ENCODE measurements around the gene GRB14. TPM values are rescaled to one million over a fixed set of nuclear protein-coding genes. Genes with fewer than 3 reads are reported as not detected.

Gene GRB14
- total and polyA plus RNA-seq, 2 experiments from 2014 or later = 7.8 to 12.9 TPM

GRCh38 chr2:164622338-164623106 lies 1.2 kb upstream of the GRB14 start:
- peaks cover 4% of the 10 kb centered on the region for H3K4me1 ChIP-seq (ENCODE audit: low read depth)
- H3K4me3 ChIP-seq = no peak overlapping the region
- H3K27ac ChIP-seq = no peak overlapping the region
- no peaks in the 10 kb centered on the region for H3K9me3 ChIP-seq (ENCODE audit: low read depth)
- H3K36me3 ChIP-seq = no peaks in the 10 kb centered on the region
- no peaks in the 10 kb centered on the region for H3K27me3 ChIP-seq
- TF ChIP-seq CTCF (IDR thresholded peaks at IDR 0.05; ENCODE audit: low read depth, low read length) = no peak
- no peak for DNase-seq (ENCODE audit: low read depth in 1 of 2, low spot score in 1 of 2)

- Histone ChIP-seq H3K9me3 (ENCODE audit: low read depth) (no peaks in the 10 kb centered on the region), H3K27ac (no peak overlapping the region), H3K4me3 (peak overlapping the region; percentile 89), H3K27me3 (no peaks in the 10 kb centered on the region), H3K4me1 (ENCODE audit: low read depth) (peaks cover 4% of the 10 kb centered on the region), H3K36me3 (no peaks in the 10 kb centered on the region)
- TF ChIP-seq CTCF (IDR thresholded peaks at IDR 0.05; ENCODE audit: low read depth, low read length) = no peak
- no peak for DNase-seq (ENCODE audit: low read depth in 1 of 2, low spot score in 1 of 2)
These were observed 453 bp upstream of the GRB14 start for GRCh38 chr2:164621764-164622105.

GRCh38 chr2:164620457-164620856 lies 825 bp downstream of the GRB14 start:
- no peaks in the 10 kb centered on the region for H3K9me3 ChIP-seq (ENCODE audit: low read depth)
- no peaks in the 10 kb centered on the region for H3K36me3 ChIP-seq
- TF ChIP-seq CTCF (IDR thresholded peaks at IDR 0.05; ENCODE audit: low read depth, low read length) = no peak
- H3K27ac ChIP-seq = no peak overlapping the region
- H3K4me1 ChIP-seq (ENCODE audit: low read depth) = peaks cover 4% of the 10 kb centered on the region
- no peaks in the 10 kb centered on the region for H3K27me3 ChIP-seq
- H3K4me3 ChIP-seq = peak overlapping the region; percentile 89
- DNase-seq (ENCODE audit: low read depth in 1 of 2, low spot score in 1 of 2) = peak; percentile 9 to 24

GRCh38 chr2:164617466-164617865 lies 3.8 kb downstream of the GRB14 start:
- no peaks in the 10 kb centered on the region for H3K9me3 ChIP-seq (ENCODE audit: low read depth)
- H3K27ac ChIP-seq = no peak overlapping the region
- H3K4me3 ChIP-seq = no peak overlapping the region
- H3K4me1 ChIP-seq (ENCODE audit: low read depth) = peaks cover 4% of the 10 kb centered on the region
- DNase-seq (ENCODE audit: low read depth in 1 of 2, low spot score in 1 of 2) = peak in 1 of 2 donors; percentile 8
- TF ChIP-seq CTCF (IDR thresholded peaks at IDR 0.05; ENCODE audit: low read depth, low read length) = no peak
- no peaks in the 10 kb centered on the region for H3K27me3 ChIP-seq
- no peaks in the 10 kb centered on the region for H3K36me3 ChIP-seq

- no peak for TF ChIP-seq CTCF (IDR thresholded peaks at IDR 0.05; ENCODE audit: low read depth, low read length)
- DNase-seq (ENCODE audit: low read depth in 1 of 2, low spot score in 1 of 2) = no peak
These were observed 7.8 kb downstream of the GRB14 start for GRCh38 chr2:164613321-164613982.

More at GRCh38 chr2:164613321-164613982, 7.8 kb downstream of the GRB14 start:
- Histone ChIP-seq H3K27ac (no peak overlapping the region), H3K4me3 (no peak overlapping the region), H3K36me3 (no peaks in the 10 kb centered on the region), H3K27me3 (no peaks in the 10 kb centered on the region), H3K4me1 (ENCODE audit: low read depth) (peaks cover 9% of the 10 kb centered on the region), H3K9me3 (ENCODE audit: low read depth) (no peaks in the 10 kb centered on the region)

All from cardiac muscle cell (in vitro differentiated cells and primary cell).